Measurements from ENCODE around the gene GABRG2.

- TF ChIP-seq SUZ12 (IDR thresholded peaks at IDR 0.05; ENCODE audit: extremely low read depth, insufficient read depth, insufficient read length), result no peak
- TF ChIP-seq ZNF274 (IDR thresholded peaks at IDR 0.05; ENCODE audit: low read depth, low read length), result no peak
These were observed 86.7 kb downstream of the GABRG2 start for GRCh38 chr5:162154242-162154641.

Measured in NT2/D1 (cell line).